Smooth muscle cell (in vitro differentiated cells): ENCODE results near the gene C1QTNF4. TPM values are rescaled to one million over a fixed set of nuclear protein-coding genes. Genes with fewer than 3 reads are reported as not detected.

Experiments used
- DNase-seq: peaks from one replicate; lab custom pipeline; 2025; ENCODE audit not compliant: unreplicated experiment; lab: John Stamatoyannopoulos, UW
- H2AFZ ChIP-seq: fragments of 200-600 bp; sonication (generic); 2 replicates; pipeline ENCODE4 v1.6.0; 2016; ENCODE audit warnings: antibody characterized with exemption, low read depth, mild to moderate bottlenecking
- H3F3A ChIP-seq: fragments of 200-600 bp; sonication (generic); 2 replicates; pipeline ENCODE4 v1.6.0; 2017; ENCODE audit warnings: antibody characterized with exemption, low read depth
- H3K27ac ChIP-seq: fragments of 200-600 bp; sonication (generic); 2 replicates; pipeline ENCODE4 v1.5.1; 2016; ENCODE audit warnings: low read depth, mild to moderate bottlenecking
- H3K27me3 ChIP-seq: fragments of 200-600 bp; sonication (generic); 2 replicates; pipeline ENCODE4 v1.6.1; 2016; ENCODE audit warnings: low read depth, mild to moderate bottlenecking
- H3K36me3 ChIP-seq: fragments of 200-600 bp; sonication (generic); 2 replicates; pipeline ENCODE4 v1.5.1; 2016; ENCODE audit warnings: low read depth
- H3K4me1 ChIP-seq: fragments of 200-600 bp; sonication (generic); 2 replicates; pipeline ENCODE4 v1.5.1; 2016; ENCODE audit warnings: low read depth
- H3K4me2 ChIP-seq: fragments of 200-600 bp; sonication (generic); 2 replicates; pipeline ENCODE4 v1.6.0; 2016; ENCODE audit warnings: mild to moderate bottlenecking
- H3K4me3 ChIP-seq: fragments of 200-600 bp; sonication (generic); 2 replicates; pipeline ENCODE4 v1.5.1; 2016; ENCODE audit warnings: mild to moderate bottlenecking
- H3K79me2 ChIP-seq: fragments of 200-600 bp; sonication (generic); 2 replicates; pipeline ENCODE4 v1.6.0; 2016; ENCODE audit warnings: low read depth, mild to moderate bottlenecking
- H3K9ac ChIP-seq: fragments of 200-600 bp; sonication (generic); 2 replicates; pipeline ENCODE4 v1.6.0; 2016; ENCODE audit warnings: low read depth
- H3K9me3 ChIP-seq: fragments of 200-600 bp; sonication (generic); replicated peaks from 2 replicates; pipeline ENCODE4 v1.5.1; 2016; ENCODE audit warnings: low read depth
- H4K20me1 ChIP-seq: fragments of 200-600 bp; sonication (generic); 2 replicates; pipeline ENCODE4 v1.6.0; 2016; ENCODE audit warnings: low read depth
- WGBS: methylation state at CpG from one replicate; pipeline ENCODE4 v1.1.7; 2016; ENCODE audit warnings: low lambda C conversion rate; 5-methylcytosine and 5-hydroxymethylcytosine counted together
- polyA plus RNA-seq: library from polyadenylated mRNA; unstranded; fragments of >200 nt; fragmentation: Nextera tagmentation; extraction: Ambion mirVana; gene quantifications from 2 replicates; pipeline ENCODE4 v1.2.1, GENCODE V29; 2016
- total RNA-seq: library from RNA; depleted of rRNA; stranded (reverse); fragments of >200 nt; gene quantifications from 2 replicates; pipeline ENCODE4 v1.2.3, GENCODE V29; 2014
- TF ChIP-seq, protein P1 (sequence below): fragments of 200-600 bp; sonication (generic); IDR thresholded peaks from 2 replicates; pipeline ENCODE4 v1.5.1; 2017; ENCODE audit warnings: borderline replicate concordance, mild to moderate bottlenecking, antibody characterized with exemption; ENCODE audit not compliant: insufficient read depth, poor library complexity, severe bottlenecking

The C1QTNF4 gene
- total and polyA plus RNA-seq, 2 experiments from 2014 or later, result 1.0 to 1.3 TPM

DNA sequence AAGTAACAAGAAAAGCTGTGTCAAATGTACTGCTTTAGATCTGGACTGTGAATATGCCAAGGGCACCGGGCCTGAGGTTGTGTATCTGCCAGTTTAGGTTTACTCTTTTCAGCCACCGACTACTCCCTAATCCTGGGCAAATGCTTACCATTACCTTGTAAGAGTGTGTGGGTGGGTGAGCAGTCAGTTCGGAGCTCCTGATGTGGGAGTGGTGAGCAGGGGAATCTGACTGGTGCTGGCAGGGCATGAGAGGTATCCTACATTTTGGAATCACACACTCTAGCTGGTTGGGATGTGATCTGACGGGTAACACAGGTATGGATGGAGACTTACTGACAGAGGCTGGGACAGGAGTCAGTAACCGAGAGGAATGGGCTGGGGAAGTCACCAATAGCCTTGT lies 10.4 kb downstream of the C1QTNF4 start:
- 91% methylated on average over 5 of the region's 5 CpGs for WGBS
- no peak overlapping the region for H2AFZ ChIP-seq
- TF ChIP-seq, protein P1, sequence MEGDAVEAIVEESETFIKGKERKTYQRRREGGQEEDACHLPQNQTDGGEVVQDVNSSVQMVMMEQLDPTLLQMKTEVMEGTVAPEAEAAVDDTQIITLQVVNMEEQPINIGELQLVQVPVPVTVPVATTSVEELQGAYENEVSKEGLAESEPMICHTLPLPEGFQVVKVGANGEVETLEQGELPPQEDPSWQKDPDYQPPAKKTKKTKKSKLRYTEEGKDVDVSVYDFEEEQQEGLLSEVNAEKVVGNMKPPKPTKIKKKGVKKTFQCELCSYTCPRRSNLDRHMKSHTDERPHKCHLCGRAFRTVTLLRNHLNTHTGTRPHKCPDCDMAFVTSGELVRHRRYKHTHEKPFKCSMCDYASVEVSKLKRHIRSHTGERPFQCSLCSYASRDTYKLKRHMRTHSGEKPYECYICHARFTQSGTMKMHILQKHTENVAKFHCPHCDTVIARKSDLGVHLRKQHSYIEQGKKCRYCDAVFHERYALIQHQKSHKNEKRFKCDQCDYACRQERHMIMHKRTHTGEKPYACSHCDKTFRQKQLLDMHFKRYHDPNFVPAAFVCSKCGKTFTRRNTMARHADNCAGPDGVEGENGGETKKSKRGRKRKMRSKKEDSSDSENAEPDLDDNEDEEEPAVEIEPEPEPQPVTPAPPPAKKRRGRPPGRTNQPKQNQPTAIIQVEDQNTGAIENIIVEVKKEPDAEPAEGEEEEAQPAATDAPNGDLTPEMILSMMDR, result no peak

DNA sequence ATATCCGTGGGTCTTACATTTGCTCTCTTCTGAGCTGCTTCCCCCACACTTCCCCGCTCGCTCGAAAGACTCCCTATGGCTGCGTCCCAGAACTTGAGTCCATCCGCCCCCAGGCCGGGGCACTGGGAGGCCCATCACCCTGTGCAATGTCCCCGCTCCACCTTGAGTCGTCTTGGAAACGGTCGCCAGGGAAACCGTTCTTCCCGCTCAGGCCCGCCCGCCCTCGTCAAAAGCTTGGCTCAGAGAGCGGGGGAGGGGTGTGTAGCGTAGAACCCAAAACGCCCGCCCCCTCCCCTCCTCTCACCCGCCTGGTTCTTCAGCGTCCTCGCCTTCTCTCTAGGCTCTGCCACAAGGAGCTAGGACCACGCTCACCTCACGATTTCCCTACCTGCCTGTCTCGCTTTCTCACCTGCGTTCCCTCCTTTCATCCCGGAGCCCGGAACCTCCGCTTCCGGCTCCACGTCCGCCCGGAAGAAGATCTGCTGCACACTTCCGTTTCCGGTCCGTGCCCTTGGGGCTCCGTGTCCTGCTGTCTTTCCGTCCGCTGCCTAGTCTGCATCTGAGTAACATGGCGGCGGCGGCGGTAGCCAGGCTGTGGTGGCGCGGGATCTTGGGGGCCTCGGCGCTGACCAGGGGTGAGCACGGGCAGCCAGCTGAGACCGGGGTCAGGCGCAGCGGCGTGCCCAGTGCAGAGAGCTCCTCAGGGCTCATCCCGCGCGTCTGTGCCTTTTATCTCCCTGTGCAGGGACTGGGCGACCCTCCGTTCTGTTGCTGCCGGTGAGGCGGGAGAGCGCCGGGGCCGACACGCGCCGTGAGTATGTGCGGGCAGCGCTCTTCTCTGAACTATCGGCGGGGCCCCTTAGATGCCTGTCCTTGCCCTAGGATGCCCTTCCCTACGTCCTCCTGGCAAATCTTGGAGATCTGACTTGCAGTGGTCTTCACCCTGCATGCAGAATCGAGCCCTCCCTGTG lies 15.4 kb downstream of the C1QTNF4 start, which contains the start of the genes KBTBD4 and NDUFS3:
TSS of gene KBTBD4 (minus strand) at position 447 of the 971 bp plus-strand sequence. CDS start at position 428, 19 bp downstream.
TSS of gene NDUFS3 (plus strand) at position 551 of the 971 bp plus-strand sequence. CDS start at position 569, 18 bp downstream.
- peak within 1 kb of the TSS; percentile 84 for H3K4me3 ChIP-seq
- H3K27me3 ChIP-seq, result no peaks in the 10 kb centered on the region
- H3K4me2 ChIP-seq, result peak within 1 kb of the TSS; percentile 87
- H3K4me1 ChIP-seq, result peaks cover 12% of the 10 kb centered on the region
- no peaks in the 10 kb centered on the region for H3F3A ChIP-seq
- TF ChIP-seq, protein P1, result no peak
- H3K9me3 ChIP-seq, result no peaks in the 10 kb centered on the region
- H3K9ac ChIP-seq, result peak within 1 kb of the TSS; percentile 92
- H3K27ac ChIP-seq, result peak within 1 kb of the TSS; percentile 67
- WGBS, result 1% methylated on average over 55 of the region's 72 CpGs
- H4K20me1 ChIP-seq, result no peaks in the 10 kb centered on the region
- peaks cover 46% of the 10 kb centered on the region for H3K79me2 ChIP-seq
- peak; percentile 80 for DNase-seq
- peaks cover 5% of the 10 kb centered on the region for H3K36me3 ChIP-seq
- H2AFZ ChIP-seq, result peak within 1 kb of the TSS; percentile 88

More for the DNA sequence above, 10.4 kb downstream of the C1QTNF4 start:
- Histone ChIP-seq H3K9ac (no peak overlapping the region), H3K4me2 (no peak overlapping the region), H4K20me1 (no peaks in the 10 kb centered on the region), H3K9me3 (no peaks in the 10 kb centered on the region), H3K79me2 (peaks cover 23% of the 10 kb centered on the region), H3K4me3 (no peak overlapping the region), H3K27ac (no peak overlapping the region), H3K4me1 (peaks cover 5% of the 10 kb centered on the region), H3F3A (no peaks in the 10 kb centered on the region), H3K27me3 (no peaks in the 10 kb centered on the region), H3K36me3 (peaks cover 5% of the 10 kb centered on the region)
- no peak for DNase-seq

DNA sequence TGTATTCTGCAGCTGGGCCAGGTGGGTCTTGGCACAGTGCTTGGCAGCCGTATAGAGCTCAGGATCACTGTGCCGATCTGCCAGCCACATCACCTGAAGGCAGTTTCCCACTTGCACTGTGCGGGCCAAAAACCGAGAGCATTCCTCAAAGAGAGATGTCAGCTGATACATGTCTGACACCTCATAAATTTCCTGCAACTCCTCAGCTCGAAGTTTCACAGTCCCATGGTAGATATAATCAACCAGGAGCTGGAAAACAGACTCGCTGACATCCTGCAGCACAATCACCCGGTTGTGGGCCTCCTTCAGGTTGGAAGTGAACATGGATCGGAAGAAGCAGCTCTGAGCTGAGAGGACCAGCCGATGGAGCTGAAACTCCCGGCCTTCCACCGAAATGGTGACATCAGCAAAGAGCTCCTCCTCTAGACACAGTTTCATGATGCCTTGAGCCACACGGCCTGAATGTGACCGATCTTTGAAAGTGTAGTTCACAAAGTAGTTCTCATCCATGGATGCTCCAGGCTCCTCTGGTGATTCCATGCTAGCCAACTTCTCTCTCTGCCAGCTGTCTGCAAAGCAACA lies 16.7 kb downstream of the C1QTNF4 start:
- no peaks in the 10 kb centered on the region for H4K20me1 ChIP-seq

More for the DNA sequence above, 16.7 kb downstream of the C1QTNF4 start:
- H3K4me3 ChIP-seq, result peak overlapping the region; percentile 84
- H3K4me2 ChIP-seq, result peak overlapping the region; percentile 87
- 62% methylated on average over 13 of the region's 13 CpGs for WGBS
- H2AFZ ChIP-seq, result no peak overlapping the region
- no peaks in the 10 kb centered on the region for H3F3A ChIP-seq
- H3K9me3 ChIP-seq, result no peaks in the 10 kb centered on the region
- TF ChIP-seq, protein P1, result no peak
- peaks cover 46% of the 10 kb centered on the region for H3K79me2 ChIP-seq
- H3K4me1 ChIP-seq, result peaks cover 12% of the 10 kb centered on the region
- H3K36me3 ChIP-seq, result peaks cover 4% of the 10 kb centered on the region
- H3K27ac ChIP-seq, result peak overlapping the region; percentile 67
- no peak for DNase-seq
- H3K27me3 ChIP-seq, result no peaks in the 10 kb centered on the region
- peak overlapping the region; percentile 92 for H3K9ac ChIP-seq
